GM18526 (cell line): ENCODE results near the gene GRIK4.

Experiments
- POLR2A ChIP-seq: IDR thresholded peaks from 3 replicates; pipeline ENCODE4 v1.6.1; 2011; ENCODE audit not compliant: insufficient read length; ENCODE audit errors: extremely low read depth

GRIK4 gene

DNA sequence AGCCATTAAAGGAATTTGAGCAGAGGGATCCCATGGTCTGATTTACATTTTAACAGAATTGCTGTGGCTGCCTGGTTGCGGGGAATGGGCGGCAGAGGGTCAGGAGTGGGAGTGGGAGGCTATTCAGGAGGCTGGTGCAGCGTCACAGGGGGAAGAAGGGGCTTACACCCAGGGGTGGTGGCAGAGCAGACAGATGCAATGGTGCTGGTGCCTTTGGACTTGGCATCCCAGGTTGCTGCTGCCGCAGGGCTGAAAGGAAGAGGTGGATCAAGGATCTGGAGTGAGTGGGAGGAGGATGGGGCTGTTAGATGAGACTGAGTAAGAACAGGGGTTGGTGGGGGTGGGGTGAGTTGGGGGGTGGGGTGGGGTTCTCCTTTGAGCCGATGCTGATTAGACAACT, 38.5 kb downstream of the GRIK4 start:
- TF ChIP-seq POLR2A = no peak

DNA sequence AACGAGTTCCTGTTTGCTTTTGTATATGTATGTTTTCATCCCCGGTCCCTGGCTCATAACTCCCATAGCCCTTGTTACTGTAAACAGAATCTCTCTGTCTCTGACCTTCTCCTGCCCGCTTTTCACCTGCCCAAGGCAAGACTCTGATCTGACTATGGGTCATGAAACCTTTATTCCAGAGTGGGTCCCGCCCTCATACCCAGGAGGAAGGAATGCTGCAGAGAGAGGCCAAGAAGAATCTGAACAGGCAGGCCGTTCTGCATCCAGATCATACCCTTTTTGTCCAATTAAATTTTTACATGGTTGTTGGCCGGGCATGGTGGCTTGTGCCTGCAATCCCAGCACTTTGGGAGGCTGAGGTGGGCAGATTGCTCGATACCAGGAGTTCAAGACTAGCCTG, 39.6 kb downstream of the GRIK4 start:
- TF ChIP-seq POLR2A = no peak

DNA sequence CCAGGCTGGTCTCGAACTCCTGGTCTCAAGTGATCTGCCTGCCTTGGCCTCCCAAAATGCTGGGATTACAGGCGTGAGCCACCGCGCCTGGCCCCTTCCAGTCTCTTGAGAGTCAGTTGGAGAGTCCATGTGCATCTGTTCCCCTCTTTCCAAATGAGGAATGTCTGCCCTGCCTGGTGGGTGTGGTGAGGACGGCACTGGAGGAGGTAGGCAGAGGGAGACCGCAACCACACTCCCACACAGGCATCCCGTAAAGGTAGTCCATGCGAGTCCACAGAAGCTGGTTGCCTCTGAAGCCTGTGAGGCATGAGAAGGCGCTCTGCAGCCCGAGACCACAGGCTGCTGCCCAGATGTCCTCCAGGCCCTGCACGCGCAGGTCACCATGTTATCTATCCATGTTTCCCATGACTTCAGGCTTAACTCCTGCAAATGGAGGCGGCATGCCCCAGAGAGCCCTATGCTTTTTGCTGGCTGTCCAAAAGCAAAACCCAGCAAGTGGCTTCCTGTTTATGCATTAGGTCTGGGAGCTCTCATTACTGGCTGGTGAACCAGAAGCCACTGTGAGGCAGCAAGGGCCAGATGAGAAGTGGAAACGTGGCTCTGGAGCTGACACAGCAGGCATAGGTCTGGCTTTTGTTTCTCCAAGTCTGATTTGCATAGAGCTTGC, 43.4 kb downstream of the GRIK4 start:
- TF ChIP-seq POLR2A = no peak

DNA sequence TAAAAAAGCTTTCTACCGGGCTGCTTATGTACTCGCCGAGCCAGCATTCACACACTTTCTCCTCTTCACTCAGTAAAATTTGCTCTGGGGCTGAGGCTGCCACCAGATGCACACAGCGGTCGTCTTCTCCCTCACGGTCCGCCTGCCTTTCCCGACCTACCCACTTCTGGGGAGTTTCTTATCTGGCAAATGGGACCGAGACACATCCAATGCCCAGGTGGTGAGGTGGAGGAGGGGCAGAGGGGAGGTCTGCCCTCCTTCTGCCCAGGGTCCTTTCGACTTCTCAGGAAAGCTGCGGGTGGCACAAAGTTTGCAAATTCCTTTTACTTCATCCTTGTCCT, 43.9 kb downstream of the GRIK4 start:
- TF ChIP-seq POLR2A = no peak

DNA sequence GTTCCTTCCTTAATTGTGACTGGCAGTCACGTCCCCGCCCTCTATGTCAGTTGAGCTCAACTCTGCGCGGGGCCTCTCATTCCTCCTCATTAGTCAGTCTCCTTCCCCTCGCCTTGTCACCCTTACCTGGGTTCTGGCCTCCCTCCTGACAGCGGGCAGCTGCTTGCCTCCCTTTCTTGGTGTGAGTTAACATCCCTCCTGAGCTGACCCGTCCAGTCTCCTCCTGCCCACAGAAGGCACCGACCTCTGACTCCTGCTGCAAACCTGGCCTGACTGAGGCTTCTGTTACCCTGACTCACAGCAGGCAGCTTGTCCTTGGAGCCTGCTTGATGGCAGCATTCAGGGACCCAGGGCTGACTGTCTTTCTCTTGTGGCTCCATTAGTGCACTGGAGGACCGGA, 45.2 kb downstream of the GRIK4 start:
- TF ChIP-seq POLR2A = no peak

DNA sequence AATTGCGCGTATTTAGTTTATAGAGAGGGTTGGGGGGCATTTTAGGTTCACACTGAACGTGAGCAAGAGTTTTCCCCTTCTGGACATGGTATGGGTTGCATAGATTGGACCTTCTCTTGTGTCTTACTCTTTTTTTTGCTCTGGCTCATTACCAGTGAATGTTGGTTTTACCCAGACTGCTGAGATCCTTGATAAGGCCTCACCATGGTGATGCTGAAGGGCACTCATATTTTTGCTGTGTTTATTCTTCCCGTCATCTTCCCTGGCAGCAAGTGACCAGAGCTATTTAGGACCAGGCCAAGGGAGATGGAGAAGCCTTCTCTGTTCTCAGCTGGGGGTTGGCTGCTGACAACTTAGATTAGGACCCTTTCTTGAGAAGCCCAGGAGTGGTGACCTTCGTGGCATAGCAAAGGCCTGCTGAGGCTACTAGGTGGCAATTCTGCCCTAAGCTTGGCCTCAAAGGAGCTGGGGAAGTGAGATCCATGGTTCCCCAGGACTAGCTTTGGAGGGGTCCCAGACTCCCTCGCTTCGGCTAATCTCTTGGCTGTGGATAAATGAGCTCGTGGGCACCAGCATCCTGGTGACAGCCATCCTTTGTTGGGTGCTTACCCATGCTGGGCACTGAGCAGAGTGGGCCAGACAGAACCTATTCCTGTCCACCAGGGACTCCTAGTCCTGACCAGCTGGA, 47.3 kb downstream of the GRIK4 start:
- no peak for TF ChIP-seq POLR2A

DNA sequence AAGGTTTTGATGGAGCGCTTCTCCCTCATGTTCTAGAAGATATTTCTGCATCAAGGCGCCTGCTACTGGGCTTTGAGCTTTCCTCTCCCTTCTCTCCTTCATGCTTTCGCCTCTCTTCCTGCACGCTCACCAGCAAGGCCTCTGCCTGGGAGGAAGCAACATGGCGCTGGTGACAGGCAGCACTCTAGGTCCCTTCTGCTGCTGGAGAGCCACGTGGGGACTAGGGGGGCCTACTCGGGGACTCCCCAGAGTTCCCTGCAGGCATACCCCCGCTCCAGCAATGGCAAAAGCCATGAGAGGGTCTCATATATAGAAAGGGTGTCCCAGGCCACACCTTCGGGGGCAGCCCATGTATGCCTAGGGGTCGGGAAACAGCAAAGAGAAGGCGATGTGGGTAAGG, 49.7 kb downstream of the GRIK4 start:
- no peak for TF ChIP-seq POLR2A

DNA sequence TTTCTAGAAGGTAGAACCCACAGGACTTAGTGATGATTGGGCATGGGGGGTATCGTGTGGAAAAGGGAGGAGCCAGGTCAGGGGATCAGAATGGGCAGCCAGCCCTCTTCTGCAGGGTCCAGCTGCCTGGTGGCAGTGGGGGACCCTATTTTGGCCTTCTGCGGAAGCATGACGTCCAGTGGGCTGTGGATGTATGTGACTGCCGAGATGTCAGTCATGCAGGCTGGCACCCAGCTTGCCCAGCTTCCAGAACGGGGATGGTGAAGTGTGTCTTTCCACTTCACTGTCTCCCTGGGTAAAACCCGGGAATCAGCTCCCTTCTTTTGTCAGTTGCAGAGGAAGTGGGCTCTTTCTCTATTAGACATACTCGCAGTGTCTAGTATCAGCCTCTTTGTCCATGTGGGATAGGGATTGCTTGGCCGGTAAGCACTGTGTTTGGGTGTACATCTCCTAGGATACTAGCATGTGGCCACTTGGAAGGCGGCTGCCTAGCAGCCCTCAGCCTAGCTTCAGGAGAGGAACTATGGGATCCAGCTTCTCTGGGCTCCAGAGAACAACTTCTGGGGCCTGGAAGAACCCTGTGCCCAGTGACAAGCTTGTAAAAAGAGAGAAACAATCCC, 51.4 kb downstream of the GRIK4 start:
- TF ChIP-seq POLR2A = no peak

DNA sequence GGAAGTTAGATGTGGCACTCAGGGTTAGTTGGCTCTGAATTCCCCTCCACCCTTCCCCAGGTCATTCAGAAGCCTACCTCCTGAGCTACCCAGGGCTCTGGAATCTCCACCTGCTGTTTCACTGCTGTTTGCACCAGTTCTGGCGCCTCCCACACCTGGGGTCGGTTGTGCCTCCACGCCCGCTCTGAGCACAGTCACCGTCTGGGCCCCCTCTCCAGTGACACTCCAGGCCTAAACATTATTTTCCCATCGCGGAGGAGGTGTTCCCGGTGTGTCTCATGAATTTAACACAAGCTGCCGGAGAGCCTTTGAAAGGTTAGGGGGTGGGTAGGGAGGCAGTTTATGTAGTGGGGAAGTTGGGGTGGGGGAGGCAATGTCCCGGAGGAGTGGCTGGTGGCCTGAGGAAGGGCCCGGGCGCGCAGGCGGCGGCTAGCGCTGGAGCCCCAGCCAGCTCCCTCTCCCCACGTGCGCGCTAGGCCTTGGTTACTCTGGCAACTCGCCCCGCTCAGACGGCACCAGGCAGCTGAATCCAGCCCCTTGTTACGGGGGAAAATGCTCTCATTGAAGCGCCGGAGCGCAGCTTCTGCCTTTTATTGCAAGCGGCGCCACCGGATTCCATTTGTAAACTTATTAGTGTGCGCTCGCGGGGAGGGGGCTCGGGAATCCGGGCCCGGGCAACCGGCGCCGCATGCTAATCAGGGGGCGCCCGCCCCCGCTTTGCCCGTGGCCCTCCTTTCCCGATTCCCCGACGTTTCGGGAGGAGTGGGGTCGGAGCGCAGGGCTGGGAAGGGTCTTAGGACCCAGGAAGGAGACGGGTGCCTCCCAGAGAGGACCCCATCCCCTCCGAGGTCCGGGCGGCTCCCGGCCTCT, 52.4 kb downstream of the GRIK4 start:
- no peak for TF ChIP-seq POLR2A

DNA sequence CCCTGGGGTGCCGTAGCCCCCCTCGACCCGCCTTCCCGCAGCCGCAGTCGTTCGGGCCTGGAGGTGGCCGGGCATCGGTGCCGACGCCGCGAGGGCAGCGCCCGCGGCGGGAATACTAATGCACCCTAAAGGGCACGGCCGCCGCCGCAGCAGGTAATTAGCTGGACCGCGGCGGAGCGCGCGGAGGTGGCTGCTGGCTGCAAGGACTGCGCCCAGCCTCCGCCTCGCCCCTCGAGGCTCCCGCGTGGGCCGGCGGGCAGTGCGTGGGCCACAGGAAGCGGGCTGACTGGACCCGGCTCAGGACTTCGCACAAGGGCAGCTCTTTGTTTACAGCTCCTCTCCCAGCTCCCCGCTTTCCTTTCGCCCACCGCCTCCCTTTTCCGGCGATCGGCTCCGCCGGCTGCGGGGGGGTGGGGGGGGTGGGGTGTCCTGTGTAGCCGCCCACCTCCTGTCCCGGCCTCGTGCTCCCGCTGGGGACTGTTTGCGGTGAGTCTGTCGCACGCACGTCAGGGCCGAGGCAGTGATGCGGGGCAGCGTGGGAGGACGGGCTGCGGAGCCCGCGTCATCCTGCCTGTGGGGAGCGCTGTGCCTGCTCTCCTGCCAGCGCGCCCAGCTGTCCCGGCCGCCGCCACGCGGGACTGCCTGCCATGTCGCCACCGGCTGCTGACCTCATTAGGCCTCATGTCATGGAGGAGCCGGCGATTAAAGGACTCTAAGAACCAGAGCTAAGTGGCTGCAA, 53.2 kb downstream of the GRIK4 start:
- no peak for TF ChIP-seq POLR2A

DNA sequence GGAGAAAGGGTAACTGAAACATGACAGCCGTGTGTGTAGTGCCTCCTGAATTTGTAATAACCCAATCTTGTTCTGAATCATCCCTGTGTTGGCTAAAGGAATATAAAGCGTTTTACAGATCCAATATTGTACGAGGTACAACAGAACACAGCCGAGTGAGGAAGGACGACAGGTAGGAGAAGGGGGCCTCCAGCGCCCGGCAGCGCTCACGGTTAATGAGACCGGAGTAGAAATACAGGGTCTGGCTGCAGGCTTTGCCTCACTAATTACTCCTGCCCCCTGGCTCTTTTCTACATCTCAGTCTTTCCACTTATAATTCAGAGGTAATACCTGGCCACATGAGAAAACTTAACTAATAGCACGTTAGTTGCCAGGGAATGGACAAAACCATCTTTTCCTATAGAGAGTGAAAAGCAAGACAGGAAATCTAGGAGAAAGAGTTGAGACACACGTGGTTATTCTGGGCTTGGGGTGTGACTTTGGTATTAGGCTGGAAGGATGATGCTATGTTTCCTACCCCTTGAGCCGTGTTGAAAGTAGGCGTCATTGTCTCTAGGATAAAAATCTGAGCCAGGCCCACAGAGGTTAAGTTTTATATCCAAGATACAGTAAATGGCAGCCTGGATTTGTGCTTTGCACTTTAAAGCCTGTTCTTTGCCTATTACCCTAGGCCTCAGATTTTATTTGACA, 54.1 kb downstream of the GRIK4 start:
- no peak for TF ChIP-seq POLR2A

DNA sequence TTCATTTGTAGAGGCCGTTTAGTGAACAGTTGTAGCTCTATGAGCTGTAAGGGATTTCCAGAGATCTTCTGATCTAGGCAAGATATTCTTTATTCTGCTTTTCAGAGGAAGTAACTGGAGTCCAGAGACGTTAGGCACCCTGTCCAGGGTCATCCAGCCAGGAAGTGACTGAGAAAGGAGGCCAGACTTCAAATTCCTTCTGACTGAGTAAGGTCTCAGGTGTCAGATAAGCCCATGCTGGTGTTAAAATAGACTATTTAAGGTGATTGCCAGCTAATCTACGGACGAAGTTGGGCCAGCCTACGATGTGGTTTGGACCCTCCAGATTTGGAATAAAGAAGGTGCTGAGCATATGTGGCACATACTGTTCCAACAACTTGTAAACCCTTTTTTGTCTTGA, 54.6 kb downstream of the GRIK4 start:
- no peak for TF ChIP-seq POLR2A

DNA sequence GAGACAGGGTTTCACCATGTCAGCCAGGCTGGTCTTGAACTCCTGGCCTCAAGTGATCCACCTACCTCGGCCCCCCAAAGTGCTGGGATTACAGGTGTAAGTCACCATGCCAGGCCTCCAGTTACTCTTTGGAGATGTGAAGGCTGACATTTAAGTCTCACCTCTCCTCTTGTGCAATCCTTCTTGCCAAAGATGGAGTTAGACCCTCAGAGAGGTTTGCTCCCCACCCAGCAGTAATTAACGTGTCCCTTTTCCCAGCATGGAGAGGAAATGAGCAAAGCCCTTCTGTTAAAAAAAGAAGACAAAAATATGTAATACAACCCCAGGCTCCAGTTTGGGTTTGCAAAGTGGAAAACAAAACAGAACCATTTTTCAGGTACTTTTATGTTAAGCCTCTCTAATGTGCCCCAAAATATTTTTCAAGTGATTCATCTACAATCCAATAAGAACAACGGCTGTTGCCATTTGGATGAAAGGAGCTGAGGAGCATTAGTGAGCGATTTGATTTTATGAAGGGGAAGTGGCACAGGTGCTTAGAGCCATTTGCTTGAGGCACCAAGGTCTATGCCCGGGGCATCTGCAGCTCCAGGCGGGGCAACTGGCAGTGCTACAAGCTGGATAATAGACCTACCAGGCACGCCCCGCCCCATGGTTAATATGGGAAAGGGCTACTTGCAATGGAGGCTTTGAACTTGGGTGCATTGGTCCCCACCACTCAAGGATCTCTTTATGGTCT, 57.2 kb downstream of the GRIK4 start:
- TF ChIP-seq POLR2A = no peak

DNA sequence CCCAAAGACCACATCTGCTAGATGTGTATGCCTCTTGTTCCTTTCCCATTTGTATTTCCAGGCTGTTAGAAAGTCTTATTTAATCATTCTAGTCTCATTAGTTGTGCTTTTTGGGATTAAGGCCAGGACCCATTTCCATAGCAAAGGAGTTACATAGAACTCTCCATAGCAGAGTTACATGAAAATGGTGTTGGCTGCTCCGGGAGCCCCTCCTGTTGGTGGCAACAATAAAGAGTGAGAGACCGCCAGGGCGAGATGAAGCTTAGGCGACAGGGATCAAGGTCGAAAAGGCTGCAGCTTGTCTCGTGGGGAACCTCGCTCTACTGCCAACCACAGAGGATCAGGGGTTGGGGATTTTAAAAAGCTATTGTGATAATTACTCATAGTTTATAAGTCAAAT, 58.3 kb downstream of the GRIK4 start:
- TF ChIP-seq POLR2A = no peak
